ENCODE data around the gene BOLA3.
"Not testable (repeated sequence)": the region's sequence is repeated elsewhere in the genome, so short reads cannot be mapped to it uniquely, and the experiment has no call there.

Gene BOLA3

DNA sequence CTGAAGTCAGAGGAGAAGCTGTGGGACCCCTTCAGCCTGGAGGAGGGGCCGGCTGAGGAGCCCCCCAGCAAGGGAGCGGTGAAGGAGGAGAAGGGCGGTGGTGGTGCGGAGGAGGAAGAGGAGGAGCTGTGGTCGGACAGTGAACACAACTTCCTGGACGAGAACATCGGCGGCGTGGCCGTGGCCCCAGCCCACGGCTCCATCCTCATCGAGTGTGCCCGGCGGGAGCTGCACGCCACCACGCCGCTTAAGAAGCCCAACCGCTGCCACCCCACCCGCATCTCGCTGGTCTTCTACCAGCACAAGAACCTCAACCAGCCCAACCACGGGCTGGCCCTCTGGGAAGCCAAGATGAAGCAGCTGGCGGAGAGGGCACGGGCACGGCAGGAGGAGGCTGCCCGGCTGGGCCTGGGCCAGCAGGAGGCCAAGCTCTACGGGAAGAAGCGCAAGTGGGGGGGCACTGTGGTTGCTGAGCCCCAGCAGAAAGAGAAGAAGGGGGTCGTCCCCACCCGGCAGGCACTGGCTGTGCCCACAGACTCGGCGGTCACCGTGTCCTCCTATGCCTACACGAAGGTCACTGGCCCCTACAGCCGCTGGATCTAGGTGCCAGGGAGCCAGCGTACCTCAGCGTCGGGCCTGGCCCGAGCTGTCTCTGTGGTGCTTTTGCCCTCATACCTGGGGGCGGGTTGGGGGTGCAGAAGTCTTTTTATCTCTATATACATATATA lies 46.0 kb downstream of the BOLA3 start:
- DNase-seq = no peak

DNA sequence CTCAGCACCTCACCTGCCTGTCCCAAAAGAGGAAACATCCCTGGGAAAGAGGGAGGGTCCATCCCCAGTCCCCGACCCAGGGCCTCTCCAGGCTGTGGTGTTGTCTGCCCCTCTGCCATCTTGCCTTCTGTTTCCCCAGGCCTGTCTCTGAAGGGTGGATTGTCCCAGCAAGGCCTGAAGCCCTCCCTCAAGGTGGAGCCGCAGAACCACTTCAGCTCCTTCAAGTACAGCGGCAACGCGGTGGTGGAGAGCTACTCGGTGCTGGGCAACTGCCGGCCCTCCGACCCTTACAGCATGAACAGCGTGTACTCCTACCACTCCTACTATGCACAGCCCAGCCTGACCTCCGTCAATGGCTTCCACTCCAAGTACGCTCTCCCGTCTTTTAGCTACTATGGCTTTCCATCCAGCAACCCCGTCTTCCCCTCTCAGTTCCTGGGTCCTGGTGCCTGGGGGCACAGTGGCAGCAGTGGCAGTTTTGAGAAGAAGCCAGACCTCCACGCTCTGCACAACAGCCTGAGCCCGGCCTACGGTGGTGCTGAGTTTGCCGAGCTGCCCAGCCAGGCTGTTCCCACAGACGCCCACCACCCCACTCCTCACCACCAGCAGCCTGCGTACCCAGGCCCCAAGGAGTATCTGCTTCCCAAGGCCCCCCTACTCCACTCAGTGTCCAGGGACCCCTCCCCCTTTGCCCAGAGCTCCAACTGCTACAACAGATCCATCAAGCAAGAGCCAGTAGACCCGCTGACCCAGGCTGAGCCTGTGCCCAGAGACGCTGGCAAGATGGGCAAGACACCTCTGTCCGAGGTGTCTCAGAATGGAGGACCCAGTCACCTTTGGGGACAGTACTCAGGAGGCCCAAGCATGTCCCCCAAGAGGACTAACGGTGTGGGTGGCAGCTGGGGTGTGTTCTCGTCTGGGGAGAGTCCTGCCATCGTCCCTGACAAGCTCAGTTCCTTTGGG lies 47.2 kb downstream of the BOLA3 start:
- DNase-seq = no peak

DNA sequence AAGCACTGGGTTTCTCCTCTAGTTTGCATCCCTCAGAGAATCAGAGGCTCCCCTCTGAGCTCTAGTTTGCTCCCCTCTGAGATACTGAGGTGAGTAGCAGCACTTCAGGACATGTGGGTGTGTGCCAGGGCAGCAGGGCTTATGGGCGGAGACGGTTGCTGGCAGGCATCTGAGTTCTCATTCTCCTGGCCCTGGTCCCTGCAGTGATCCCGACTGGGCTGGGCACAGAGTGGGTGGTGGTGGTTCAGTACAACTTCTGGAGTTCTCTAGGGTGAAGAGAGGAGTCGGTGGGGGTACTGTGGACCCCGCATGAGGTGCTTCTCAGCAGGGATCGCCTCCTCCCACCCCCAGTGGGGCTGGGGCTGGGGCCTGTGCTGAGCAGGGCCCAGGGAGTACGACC lies 47.9 kb downstream of the BOLA3 start:
- DNase-seq = no peak

DNA sequence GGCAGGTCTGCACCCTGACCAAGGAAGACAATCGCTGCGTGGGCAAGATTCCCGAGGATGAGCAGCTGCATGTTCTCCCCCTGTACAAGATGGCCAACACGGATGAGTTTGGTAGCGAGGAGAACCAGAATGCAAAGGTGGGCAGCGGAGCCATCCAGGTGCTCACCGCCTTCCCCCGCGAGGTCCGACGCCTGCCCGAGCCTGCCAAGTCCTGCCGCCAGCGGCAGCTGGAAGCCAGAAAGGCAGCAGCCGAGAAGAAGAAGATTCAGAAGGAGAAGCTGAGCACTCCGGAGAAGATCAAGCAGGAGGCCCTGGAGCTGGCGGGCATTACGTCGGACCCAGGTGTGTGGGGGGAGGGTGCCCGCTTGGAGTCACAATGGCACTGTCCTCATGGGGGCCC lies 48.4 kb downstream of the BOLA3 start:
- no peak for DNase-seq

DNA sequence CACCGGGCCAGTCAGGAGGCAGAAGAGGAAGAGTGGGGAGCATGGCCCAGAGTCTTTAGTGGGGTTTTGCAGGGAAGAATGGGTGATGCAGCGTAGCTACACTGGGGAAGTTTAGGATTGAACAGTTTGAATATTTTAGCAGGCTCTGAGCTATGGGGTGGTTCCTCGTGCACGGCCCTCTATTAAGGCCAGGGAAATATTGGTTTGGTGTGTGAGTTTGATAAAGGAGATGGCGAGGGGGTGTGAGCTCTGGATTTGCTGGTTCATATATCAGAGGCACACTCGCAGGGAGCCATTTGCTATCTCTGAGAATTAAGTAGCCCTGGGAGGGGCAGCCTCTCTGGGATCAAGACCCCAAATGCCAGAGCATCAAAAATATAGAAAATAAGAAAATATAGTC lies 50.1 kb downstream of the BOLA3 start:
- no peak for DNase-seq

DNA sequence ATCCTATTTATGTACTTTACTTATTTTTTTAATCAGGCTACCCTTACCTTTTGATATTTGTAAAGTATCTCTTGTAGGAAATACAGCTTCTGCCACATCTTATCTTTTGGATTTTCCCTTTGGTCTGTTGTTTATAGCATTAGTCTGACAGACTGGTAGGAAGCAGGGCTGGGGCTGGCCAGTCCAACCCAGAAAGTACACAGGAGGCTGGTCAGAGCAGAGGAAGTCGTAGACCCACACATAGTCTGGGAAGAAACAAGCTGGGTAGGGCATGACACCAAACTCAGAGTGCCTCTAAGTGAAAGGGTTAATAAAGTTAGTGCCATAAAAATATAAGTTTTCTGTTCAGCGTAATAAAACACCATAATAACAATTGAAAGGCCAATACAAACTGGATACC lies 51.7 kb downstream of the BOLA3 start:
- DNase-seq = no peak

DNA sequence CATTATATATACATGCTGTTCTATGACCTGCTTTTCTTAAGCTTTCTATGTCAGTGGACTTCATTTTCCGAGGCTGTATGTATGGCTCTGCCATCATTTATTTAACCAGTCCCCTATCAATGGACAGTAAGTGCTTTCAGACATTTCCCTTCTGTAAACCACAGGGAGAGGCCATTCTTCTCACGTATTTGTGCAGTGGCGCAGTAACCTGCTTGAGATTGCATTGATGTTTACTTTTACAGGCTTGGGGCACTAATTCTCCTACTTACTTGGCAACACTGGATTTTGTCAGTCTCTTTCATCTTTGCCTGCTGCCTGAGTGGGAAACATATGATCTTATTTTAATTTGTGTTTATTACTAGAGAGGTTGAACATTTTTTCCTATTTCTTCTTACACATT lies 52.1 kb downstream of the BOLA3 start:
- DNase-seq = no peak

DNA sequence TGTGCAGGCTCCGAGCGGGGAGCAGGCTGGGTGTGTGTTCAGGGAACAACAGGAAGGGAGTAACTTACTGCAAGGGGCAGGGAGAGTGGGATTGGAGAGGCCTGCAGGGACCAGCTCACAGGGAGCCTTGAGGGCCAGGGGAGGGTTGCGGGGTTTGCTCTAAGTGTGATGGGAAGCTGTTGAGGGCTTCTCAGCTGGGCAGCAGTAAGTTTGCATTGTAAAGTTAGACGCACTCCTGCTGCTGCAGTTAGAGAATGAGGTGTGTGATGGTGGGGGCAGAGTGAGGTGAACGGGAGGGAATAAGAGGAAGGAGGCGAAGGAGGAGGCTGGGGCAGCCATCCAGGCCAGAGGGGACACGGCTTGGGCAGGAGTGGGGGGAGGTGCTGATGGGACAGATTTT lies 53.4 kb downstream of the BOLA3 start:
- DNase-seq = no peak

DNA sequence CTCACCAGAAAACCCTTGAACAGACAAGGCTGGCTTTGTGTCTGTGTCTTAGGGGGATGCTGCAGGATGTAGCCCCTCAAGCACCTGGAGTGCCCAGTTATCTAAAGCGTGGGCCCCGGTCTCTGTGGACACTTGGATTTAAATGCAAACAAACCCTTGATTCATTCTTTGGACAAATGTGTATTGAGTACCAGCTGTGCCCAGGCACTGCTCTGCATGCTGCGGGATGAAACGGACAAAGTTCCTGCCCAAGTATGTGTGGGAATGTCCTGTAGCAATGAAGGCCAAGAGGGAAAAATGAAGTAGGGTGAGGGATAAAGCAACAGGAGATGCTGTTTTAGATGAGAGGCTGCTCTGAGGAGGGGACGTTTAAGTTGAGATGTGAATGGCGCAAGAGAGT lies 53.9 kb downstream of the BOLA3 start:
- DNase-seq = no peak

DNA sequence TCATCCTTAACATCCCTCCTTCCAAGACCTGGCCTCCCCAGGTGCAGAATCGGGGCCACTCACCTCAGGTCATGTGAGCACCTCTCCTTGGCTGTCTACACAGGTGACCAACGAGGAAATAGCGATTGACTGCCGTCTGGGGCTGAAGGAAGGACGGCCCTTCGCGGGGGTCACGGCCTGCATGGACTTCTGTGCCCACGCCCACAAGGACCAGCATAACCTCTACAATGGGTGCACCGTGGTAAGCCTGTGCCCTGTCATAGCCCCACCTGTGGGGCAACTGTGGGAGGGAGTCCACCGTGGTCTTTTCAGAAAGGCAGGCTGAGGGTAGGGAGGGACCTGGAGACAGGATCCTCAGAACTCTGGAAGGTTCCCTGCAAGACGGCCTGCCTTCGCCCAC lies 54.3 kb downstream of the BOLA3 start:
- no peak for DNase-seq

DNA sequence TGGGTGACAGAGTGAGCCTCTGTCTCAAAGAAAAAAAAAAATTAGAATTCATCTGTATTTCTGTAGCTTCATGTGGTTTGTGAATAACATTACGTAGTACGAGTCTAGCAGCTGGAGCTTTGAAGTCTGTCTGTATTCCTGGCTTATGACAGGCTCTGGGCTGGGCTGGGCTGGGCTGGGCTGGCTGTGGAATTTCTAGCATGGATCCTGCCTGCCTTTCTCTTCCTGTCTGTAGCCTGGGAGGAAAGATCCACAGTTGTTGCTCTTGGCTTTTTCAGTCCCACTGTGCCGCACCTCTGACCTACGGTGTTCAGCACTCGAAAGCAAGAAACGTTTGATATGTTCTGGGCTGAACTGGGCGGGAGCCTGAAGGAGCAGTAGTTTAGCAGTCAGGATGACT lies 55.4 kb downstream of the BOLA3 start:
- no peak for DNase-seq

DNA sequence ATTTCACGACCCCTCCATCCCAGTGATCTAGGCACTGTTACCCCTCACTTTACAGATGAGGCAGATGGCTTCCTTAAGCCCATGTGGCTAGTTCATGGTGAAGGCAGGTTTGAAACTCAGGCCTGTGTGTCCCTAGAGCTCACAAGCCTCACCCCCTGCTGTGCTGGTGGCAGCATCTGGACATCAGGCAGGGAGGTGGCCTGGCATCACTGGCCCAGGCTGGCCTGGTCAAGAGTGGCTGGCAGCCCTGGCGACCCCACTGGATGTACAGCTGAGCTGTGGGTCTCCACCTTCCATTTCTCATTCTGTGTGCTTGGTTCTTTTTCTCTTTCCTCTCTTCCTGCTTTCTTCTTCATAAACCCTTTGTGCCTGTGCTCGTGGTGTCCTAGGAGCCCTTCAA lies 56.3 kb downstream of the BOLA3 start:
- DNase-seq = no peak

DNA sequence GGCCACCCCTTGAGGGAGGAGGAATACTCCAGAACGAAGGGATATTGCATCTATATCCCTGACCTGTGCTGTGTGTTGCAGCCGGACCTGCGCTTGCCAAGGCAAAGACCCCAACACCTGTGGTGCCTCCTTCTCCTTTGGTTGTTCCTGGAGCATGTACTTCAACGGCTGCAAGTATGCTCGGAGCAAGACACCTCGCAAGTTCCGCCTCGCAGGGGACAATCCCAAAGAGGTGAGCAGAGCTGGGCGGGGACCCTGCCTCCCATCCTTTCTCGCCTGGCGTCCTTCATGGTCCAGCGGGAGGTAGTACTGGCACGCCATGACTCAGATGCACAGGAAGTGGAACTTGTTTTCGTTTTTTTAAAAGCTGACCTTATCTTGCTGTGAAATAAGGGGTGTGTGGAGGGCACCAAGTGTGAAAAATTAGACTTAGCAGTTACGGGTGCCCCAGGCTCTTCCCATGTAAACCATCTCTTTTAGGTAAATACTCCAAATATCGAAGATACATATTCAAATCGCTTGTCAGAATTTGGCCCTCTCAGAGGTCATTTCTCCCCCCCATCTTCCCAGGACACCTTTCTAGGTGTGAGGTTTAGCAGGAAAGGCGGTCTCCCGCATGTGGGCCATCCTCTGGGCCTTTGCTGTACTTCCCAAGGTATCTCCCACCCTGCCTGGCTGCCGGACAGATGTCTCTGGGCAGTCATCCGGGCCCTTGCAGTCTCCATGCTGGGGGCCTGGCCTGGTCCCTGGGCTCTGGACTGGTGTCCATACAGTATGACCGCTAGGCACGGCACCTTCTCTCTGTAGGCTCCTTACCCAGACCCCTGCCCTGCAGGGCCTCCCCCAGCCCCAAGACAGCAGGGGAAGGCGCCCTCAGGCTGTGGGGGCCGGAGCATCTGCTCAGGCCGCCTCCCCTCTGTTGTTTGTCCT lies 57.6 kb downstream of the BOLA3 start:
- DNase-seq = no peak

DNA sequence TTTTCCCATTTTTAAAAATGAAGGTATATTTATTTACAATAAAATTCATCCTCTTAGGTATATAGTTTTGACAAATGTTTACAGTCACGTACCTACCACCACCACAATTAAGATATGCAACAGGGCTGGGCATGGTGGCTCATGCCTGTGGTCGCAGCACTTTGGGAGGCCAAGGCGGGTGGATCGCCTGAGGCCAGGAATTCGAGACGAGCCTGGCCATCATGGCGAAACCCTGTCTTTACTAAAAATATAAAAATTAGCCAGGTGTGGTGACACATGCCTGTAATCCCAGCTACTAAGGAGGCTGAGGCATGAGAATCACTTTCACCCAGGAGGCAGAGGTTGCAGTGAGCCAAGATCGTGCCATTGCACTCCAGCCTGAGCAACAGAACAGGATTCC lies 59.0 kb downstream of the BOLA3 start:
- not testable (repeated sequence) for DNase-seq

DNA sequence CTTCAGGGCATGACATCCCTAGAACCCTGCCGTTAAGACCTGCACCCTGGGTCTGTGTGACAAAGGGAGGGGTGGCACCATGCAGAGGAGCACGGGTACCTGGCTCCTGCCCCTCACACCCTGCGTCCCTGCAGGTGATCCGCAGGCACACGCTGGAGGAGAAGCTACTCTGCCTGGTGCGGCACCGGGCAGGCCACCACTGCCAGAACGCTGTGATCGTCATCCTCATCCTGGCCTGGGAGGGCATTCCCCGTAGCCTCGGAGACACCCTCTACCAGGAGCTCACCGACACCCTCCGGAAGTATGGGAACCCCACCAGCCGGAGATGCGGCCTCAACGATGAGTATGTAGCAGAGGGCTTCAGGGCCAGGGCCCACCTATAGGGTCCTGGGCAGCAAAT lies 60.0 kb downstream of the BOLA3 start:
- no peak for DNase-seq

DNA sequence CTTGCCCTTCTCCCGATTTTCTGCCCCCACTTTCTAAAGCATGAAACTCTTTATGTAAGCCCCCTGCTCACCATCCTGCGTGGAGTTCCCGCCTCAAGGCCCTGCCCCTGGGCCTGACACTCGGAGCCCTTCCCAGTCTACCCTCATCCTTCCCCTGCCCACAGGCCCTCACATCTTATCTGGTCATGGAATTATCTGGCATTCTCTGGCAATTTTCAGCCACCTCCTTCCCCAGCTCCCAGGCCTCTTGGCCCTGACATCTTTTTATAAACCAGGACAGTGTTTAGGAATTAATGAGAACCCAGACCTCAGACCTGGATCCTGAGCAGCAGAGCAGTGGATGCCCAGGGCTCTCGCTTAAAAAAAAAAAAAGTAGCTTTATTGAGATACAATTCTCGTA lies 61.7 kb downstream of the BOLA3 start:
- DNase-seq = no peak
